Calu3 (cell line): ENCODE measurements around the gene TPST1. TPM values are rescaled to one million over a fixed set of nuclear protein-coding genes. Genes with fewer than 3 reads are reported as not detected.

Experiments used
- BruUV-seq: library from RNA; stranded (reverse); fragments of 400-500 nt; replicated peaks from 2 replicates; lab custom pipeline; 2021; lab: Mats Ljungman, UMichigan
- CTCF ChIA-PET: fragments of 300-600 bp; sonication (Branson Sonifier 250); formaldehyde crosslinking; loops from one replicate; lab custom pipeline; 2022; ENCODE audit warnings: antibody characterized with exemption; lab: Charles Lee
- DNase-seq: peaks from one replicate; pipeline ENCODE4 v3.0.0; 2022
- H3K27ac Mint-ChIP-seq: one replicate; pipeline ENCODE4 v1.8.0; 2022; ENCODE audit warnings: mixed read lengths; ENCODE audit not compliant: unreplicated experiment
- H3K27me3 Mint-ChIP-seq: one replicate; pipeline ENCODE4 v1.8.0; 2022; ENCODE audit warnings: mixed read lengths; ENCODE audit not compliant: unreplicated experiment
- H3K36me3 Mint-ChIP-seq: one replicate; pipeline ENCODE4 v1.8.0; 2022; ENCODE audit warnings: mild to moderate bottlenecking, moderate library complexity, mixed read lengths; ENCODE audit not compliant: insufficient read depth, unreplicated experiment
- H3K4me1 Mint-ChIP-seq: one replicate; pipeline ENCODE4 v1.8.0; 2022; ENCODE audit warnings: mild to moderate bottlenecking, low read depth, mixed read lengths; ENCODE audit not compliant: unreplicated experiment
- H3K4me3 Mint-ChIP-seq: one replicate; pipeline ENCODE4 v1.8.0; 2022; ENCODE audit warnings: mild to moderate bottlenecking, low read depth, moderate library complexity, mixed read lengths; ENCODE audit not compliant: unreplicated experiment
- H3K9me3 Mint-ChIP-seq: one replicate; pipeline ENCODE4 v1.8.0; 2022; ENCODE audit warnings: low read depth, mixed read lengths; ENCODE audit not compliant: unreplicated experiment
- intact Hi-C: fragments of 100-400 bp; cut with micrococcal nuclease; formaldehyde crosslinking; loops from one replicate; pipeline ENCODE4 v1.10.0; 2022; ENCODE audit not compliant: unreplicated experiment
- total RNA-seq: library from RNA; stranded (reverse); gene quantifications from 2 replicates; pipeline ENCODE4 v1.2.3, GENCODE V29; 2022
- TF ChIP-seq, protein P1 (sequence below): fragments of 200-600 bp; IDR thresholded peaks from one replicate; pipeline ENCODE4 v1.8.0; 2022; ENCODE audit warnings: antibody characterized with exemption; ENCODE audit not compliant: unreplicated experiment

The TPST1 gene
- total RNA-seq, 1 experiment from 2014 or later: 11.4 TPM

DNA sequence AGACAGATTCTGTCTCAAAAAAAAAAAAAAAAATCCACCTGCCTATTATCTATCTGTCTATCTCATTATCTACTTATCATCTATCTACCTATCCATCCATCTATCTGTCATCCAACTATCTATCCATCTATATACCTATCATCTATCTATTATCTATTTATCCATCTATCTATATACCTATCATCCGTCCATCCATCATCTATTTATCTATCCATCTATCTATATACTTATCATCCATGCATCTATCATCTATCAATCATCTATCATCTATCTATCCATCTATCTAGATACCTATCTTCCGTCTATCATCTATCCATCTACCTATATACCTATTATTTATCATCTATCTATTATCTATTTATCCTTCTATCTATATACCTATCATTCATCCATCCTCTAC lies 16.5 kb upstream of the TPST1 start:
- CTCF ChIA-PET: no interaction called here
- peaks cover 5% of the 10 kb centered on the region for H3K4me1 Mint-ChIP-seq
- no TSS peak for BruUV-seq
- no peaks in the 10 kb centered on the region for H3K9me3 Mint-ChIP-seq
- no peaks in the 10 kb centered on the region for H3K36me3 Mint-ChIP-seq
- H3K27me3 Mint-ChIP-seq: peaks cover 14% of the 10 kb centered on the region
- no peak overlapping the region for H3K27ac Mint-ChIP-seq
- H3K4me3 Mint-ChIP-seq: no peak overlapping the region
- intact Hi-C loops: no loop called here
- TF ChIP-seq, protein P1, sequence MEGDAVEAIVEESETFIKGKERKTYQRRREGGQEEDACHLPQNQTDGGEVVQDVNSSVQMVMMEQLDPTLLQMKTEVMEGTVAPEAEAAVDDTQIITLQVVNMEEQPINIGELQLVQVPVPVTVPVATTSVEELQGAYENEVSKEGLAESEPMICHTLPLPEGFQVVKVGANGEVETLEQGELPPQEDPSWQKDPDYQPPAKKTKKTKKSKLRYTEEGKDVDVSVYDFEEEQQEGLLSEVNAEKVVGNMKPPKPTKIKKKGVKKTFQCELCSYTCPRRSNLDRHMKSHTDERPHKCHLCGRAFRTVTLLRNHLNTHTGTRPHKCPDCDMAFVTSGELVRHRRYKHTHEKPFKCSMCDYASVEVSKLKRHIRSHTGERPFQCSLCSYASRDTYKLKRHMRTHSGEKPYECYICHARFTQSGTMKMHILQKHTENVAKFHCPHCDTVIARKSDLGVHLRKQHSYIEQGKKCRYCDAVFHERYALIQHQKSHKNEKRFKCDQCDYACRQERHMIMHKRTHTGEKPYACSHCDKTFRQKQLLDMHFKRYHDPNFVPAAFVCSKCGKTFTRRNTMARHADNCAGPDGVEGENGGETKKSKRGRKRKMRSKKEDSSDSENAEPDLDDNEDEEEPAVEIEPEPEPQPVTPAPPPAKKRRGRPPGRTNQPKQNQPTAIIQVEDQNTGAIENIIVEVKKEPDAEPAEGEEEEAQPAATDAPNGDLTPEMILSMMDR: no peak
- DNase-seq: no peak

DNA sequence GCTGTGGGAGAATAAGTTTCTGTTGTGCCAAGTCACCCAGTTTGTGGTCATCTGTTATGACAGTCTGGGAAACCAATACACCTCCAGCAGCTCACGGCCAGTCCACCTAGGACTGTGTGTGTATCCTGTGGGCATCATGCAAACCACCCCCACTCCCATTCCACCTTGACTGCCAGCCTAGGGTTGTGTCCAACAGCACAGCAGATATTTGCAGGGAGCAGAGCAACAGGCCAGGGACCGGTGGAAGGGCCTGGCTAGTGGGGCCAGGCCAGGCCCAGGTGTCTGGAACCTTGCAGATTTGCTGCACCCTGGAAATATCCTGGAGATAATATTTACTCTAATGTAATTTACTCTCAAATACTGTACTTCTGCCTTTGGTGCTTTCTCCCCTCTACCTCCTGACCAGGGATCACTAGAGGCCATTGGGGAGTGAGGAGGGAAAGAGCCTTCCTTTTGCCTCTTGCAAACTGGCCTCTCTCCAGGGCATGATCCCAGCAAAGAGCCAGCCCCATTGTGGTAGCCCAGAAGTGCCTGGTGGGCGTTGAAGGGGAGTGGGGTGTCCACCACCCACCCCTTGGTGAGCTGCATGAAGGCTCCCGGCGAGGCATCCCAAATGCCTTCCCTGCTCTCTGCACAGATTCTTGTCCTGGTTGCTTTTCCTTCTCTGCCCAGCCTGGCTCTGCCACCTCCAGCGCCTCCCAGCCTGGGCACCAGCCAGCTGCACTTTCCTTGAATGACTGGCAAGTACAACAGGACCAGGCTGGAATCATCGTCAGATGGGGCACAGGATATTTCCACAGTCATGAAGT lies 15.2 kb upstream of the TPST1 start:
- BruUV-seq: no TSS peak
- TF ChIP-seq, protein P1: no peak
- Mint-ChIP-seq H3K27ac (no peak overlapping the region), H3K4me1 (no peaks in the 10 kb centered on the region), H3K9me3 (no peaks in the 10 kb centered on the region), H3K27me3 (peaks cover 20% of the 10 kb centered on the region), H3K4me3 (no peak overlapping the region), H3K36me3 (no peaks in the 10 kb centered on the region)
- DNase-seq: no peak
- CTCF ChIA-PET: interaction anchor here (0.7 kb wide), 2 partner anchors 8 to 15 kb away, joined by 4 read pairs; no protein-coding TSS in a partner anchor
- intact Hi-C loops: no loop called here

DNA sequence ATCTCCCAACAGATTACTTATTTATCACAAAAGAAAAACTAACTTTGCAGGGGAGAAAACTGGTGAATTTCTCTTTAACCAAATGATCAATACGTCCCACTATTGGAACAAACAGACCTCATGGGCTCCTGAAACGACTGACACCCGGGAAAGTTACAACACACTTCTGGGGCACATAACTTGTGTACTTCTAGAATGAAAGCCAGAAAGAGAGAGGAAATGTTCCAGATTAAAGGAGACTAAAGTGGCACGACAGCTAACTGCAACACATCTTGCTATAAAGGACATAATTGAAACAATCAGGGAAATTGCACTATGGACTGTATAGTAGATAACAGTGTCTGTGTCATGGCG lies 14.7 kb upstream of the TPST1 start:
- no peak for DNase-seq
- Mint-ChIP-seq H3K27ac (no peak overlapping the region), H3K9me3 (no peaks in the 10 kb centered on the region), H3K36me3 (no peaks in the 10 kb centered on the region), H3K4me3 (no peak overlapping the region), H3K27me3 (peaks cover 20% of the 10 kb centered on the region), H3K4me1 (no peaks in the 10 kb centered on the region)
- no TSS peak for BruUV-seq
- intact Hi-C loops: no loop called here
- CTCF ChIA-PET: interaction anchor here (0.7 kb wide), 2 partner anchors 9 to 305 kb away, joined by 4 read pairs; no protein-coding TSS in a partner anchor
- TF ChIP-seq, protein P1: no peak

DNA sequence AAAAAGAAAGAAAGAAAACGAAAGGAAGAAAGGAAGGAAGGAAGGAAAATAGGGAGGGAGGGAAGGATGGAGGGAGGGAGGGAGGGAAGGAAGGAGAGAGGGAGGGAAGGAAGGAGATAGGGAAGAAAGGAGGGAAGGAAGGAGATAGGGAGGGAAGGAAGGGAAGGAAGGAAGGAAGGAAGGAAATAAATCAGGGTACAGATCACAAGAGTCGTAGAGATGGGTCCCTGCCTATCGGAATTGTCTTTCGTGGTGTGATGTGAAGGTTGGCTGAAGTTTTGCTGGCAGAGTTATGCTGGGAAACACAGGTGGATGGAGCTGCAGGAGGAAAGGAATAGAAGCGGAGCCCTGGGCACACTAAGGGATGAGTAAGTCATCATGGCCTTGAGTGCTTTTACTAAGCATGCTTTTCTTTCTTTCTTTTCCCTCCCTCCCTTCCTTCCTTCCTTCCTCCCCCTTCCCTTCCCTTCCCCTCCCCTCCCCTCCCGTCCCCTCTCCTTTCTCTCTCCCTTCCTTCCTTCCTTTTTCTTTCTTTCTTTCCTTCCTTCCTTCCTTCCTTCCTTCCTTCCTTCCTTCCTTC lies 11.9 kb upstream of the TPST1 start:
- BruUV-seq: no TSS peak

More for the DNA sequence above, 11.9 kb upstream of the TPST1 start:
- H3K4me1 Mint-ChIP-seq: no peaks in the 10 kb centered on the region
- no peaks in the 10 kb centered on the region for H3K9me3 Mint-ChIP-seq
- H3K27ac Mint-ChIP-seq: no peak overlapping the region
- CTCF ChIA-PET: no interaction called here
- H3K36me3 Mint-ChIP-seq: no peaks in the 10 kb centered on the region
- H3K4me3 Mint-ChIP-seq: no peak overlapping the region
- peaks cover 20% of the 10 kb centered on the region for H3K27me3 Mint-ChIP-seq
- intact Hi-C loops: no loop called here
- DNase-seq: no peak
- TF ChIP-seq, protein P1: no peak
